GM21737 (cell line): ENCODE results near the gene ZNF35.
"Not testable (repeated sequence)": the region's sequence is repeated elsewhere in the genome, so short reads cannot be mapped to it uniquely, and the experiment has no call there.

Source experiments
- ATAC-seq: cut with Tn5 transposase; IDR thresholded peaks from one replicate; pipeline ENCODE4 v1.9.1; 2021; ENCODE audit warnings: mild to moderate bottlenecking, moderate library complexity; ENCODE audit not compliant: unreplicated experiment

ZNF35 gene

GRCh38 chr3:44648564-44649229 is at the start of gene ZNF35:
Gene ZNF35, plus strand, starts transcription at chr3:44648732. Its CDS starts 2,336 bp downstream, at chr3:44651068.
- peak; percentile 97 for ATAC-seq

- ATAC-seq, result no peak
Observed at GRCh38 chr3:44601749-44602148, 46.8 kb upstream of the ZNF35 start.

DNA sequence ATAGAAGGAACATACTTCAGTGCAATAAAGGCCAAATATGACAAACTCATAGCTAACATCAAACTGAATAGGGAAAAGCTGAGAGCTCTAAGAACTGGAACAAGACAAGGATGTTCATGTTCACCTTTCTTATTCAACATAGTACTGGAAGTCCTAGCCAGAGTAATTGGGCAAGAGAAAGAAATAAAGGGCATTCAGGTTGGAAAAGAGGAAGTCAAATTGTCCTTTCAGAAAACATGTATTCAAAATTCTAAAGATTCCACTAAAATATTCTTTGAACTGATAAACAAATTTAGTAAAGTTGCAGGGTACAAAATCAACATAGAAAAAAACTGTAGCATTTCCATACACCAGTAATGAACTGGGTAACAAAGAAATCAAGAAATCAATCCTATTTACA is 35.9 kb upstream of the ZNF35 start:
- no peak for ATAC-seq

GRCh38 chr3:44624749-44625480 is 23.6 kb upstream of the ZNF35 start, which contains the start of gene ZNF197:
Gene ZNF197, plus strand, starts transcription at chr3:44625036. Its CDS starts 4,119 bp downstream, at chr3:44629155.
- peak; percentile 90 for ATAC-seq

DNA sequence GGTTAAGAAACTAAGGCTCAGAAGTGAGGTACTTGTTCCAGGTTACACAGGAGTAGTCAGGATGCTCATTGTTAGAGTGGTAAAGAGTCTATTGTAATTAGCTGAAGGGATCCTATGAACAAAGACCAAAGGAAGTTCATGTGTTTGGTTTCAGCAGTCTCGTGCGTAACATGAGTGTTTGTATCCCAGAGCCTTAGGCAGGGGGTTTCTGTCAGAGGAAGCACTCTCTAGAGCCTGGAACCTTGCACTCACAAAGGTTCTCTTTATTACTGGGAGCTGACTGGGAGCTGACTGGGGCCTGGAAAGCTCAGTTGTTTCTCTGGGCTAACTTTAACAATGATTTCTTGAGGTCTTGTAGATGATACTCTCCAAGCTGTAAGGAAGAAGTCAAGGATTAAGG is 19.8 kb upstream of the ZNF35 start:
- no peak for ATAC-seq

GRCh38 chr3:44632193-44632592 is 16.3 kb upstream of the ZNF35 start:
- ATAC-seq, result no peak

GRCh38 chr3:44642337-44642736 is 6.2 kb upstream of the ZNF35 start:
- ATAC-seq, result no peak

DNA sequence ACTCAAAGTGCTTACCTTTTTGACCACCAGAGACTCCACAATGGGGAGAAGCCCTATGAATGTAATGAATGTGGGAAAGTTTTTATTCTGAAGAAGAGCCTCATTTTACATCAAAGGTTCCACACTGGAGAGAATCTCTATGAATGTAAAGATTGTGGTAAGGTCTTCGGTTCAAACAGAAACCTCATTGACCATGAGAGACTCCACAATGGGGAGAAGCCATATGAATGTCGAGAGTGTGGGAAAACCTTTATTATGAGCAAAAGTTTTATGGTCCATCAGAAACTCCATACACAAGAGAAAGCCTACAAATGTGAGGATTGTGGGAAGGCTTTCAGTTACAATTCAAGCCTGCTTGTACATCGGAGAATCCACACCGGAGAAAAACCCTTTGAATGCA is 5.5 kb upstream of the ZNF35 start:
- no peak for ATAC-seq

DNA sequence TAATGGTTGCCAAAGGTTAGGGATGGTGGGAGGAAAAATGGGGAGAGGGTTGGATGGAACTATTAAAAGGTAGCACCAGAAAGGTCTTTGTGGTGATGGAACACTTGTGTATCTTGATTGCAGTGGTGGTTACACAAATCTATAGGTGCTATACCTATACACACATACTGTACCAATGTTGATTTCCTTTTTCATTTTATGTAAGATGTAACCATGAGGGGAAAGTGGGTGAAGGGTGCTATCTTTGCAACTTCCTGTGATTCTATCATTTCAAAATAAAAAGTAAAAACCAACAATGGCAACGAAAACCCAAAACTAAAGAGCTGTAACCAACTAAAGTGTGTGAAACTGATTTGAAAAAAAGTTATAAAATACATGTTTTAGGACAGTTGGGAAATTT is 761 bp upstream of the ZNF35 start:
- no peak for ATAC-seq

DNA sequence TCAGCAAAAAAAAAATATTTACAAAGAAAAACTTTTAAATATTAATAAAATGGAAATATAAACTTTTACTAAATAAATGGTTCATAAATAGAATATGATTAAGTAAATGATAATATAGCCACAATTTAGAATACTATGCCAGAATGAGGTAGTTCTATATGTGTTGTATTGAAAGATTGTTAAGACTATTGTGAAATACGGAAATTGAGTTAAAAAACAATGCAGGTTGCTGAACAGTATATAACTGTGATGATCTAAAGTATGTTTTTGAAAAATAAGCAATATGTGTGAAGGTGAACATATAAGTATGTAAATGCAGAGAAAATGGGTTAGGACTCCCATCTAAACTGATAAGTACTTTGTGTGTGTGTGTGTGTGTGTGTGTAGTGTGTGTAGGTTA is 1.2 kb downstream of the ZNF35 start:
- ATAC-seq, result no peak

GRCh38 chr3:44654039-44654438 is 5.5 kb downstream of the ZNF35 start:
- ATAC-seq, result no peak

GRCh38 chr3:44659015-44659414 is 10.5 kb downstream of the ZNF35 start:
- no peak for ATAC-seq

- ATAC-seq, result no peak
Observed at GRCh38 chr3:44659434-44659833, 10.9 kb downstream of the ZNF35 start.

GRCh38 chr3:44661189-44661588 is 12.7 kb downstream of the ZNF35 start:
- no peak for ATAC-seq

- ATAC-seq, result no peak
Observed at GRCh38 chr3:44665173-44665572, 16.6 kb downstream of the ZNF35 start.

DNA sequence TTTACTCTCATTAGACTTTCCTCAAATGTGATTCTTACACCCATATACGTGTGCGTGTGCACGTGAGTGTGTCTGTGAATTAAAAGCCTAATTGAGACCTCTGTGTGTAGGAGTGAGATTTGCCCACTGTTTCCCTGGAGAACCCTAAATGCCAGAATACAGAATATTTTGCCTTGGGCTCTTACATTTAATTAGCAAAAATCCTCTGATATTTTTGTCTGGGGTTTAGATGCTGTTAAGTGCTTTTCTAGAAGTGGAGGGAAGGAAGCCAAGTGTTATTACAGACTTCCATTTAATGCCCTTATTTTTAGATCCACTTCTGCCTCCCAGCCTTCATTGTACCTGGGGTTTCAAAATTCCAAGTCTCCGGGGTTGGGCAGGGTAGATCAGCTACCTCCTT is 17.8 kb downstream of the ZNF35 start:
- no peak for ATAC-seq

GRCh38 chr3:44669760-44670159 is 21.2 kb downstream of the ZNF35 start:
- ATAC-seq, result no peak

GRCh38 chr3:44673466-44673865 is 24.9 kb downstream of the ZNF35 start:
- not testable (repeated sequence) for ATAC-seq

DNA sequence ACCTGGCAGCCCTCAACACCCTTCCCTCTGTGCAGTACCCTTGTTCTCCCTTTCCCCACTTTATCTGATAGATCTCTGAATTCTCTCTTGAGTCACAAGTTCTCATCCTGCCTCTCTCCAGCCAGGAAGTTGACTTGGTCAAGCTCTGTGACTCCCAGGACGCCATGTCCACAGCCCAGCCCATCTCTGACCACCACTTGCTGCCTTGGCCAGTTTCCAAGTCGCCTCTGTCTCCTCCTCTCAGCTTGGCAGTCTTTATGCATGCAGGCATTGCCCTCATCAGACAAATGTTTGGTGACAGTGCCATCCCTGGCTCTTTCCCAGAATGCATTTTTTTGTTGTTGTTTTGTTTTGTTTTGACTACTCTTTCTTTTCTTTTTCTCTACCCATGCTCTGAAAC is 25.7 kb downstream of the ZNF35 start:
- ATAC-seq, result no peak

GRCh38 chr3:44678480-44679116 is 30.1 kb downstream of the ZNF35 start:
- no peak for ATAC-seq

DNA sequence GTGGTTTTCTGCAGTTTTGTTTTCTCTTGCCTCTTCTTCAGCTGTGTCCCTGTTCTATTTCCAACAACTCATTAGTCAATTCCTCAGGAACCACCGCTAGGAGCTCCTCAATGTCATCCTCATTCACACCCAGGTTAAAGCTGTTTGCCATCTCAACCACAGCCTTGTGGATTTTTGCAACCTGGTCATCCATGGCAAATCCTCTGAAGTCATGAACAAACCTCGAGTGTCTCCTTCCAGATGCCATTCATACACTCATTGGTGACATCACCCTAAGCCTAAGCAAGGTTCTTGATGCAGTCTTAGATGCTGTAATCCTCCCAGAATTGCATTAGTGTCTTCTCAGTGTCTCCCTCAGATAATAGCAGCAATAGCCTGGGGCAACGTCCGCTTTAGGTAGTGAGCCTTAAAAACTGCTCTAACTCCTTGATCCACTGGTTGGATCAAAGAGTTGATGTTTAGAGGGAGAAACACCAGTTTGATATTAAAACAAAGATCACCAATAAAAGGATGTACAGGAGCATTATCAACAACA is 32.5 kb downstream of the ZNF35 start:
- no peak for ATAC-seq
